Common myeloid progenitor, CD34-positive (primary cell): ENCODE data around the gene EXOC1L.
"Not testable (repeated sequence)": the region's sequence is repeated elsewhere in the genome, so short reads cannot be mapped to it uniquely, and the experiment has no call there.

Source experiments
- CTCF ChIA-PET: fragments of 350-600 bp; sonication (Branson Sonifier 250); formaldehyde crosslinking; loops from one replicate; lab custom pipeline; 2021; ENCODE audit warnings: antibody characterized with exemption; lab: Charles Lee
- POLR2A ChIA-PET: fragments of 350-600 bp; sonication (Branson Sonifier 250); formaldehyde crosslinking; loops from one replicate; lab custom pipeline; 2021; ENCODE audit warnings: antibody characterized with exemption; lab: Charles Lee
- DNase-seq, 3 donors: peaks; one replicate each; pipeline versions ENCODE4 v3.0.0 to v3.0.0-alpha.2; 2013
- H3K27ac ChIP-seq, 2 experiments: 1 replicate in 1 of 2; 2 replicates in 1 of 2; pipeline ENCODE4 v1.7.0; 2013; ENCODE audit warnings: inconsistent platforms in 2 of 2, low read length in 2 of 2, mild to moderate bottlenecking in 2 of 2, low read depth in 1 of 2, moderate library complexity in 1 of 2; ENCODE audit not compliant: severe bottlenecking in 2 of 2, insufficient read depth in 1 of 2, poor library complexity in 1 of 2
- H3K27me3 ChIP-seq, 5 experiments: replicated peaks in 2 of 5; 1 replicate in 3 of 5; 2 replicates in 2 of 5; pipeline versions ENCODE4 v1.6.1 to v1.7.0; 2013; ENCODE audit warnings: low read length in 4 of 5, mild to moderate bottlenecking in 2 of 5, moderate library complexity in 2 of 5, inconsistent platforms in 1 of 5; ENCODE audit not compliant: insufficient read depth in 5 of 5, control insufficient read depth in 4 of 5
- H3K36me3 ChIP-seq, 4 experiments: 1 replicate in 2 of 4; 2 replicates in 2 of 4; pipeline versions ENCODE4 v1.6.1 to v1.7.0; 2013; ENCODE audit warnings: low read length in 3 of 4, control low read depth in 1 of 4, mild to moderate bottlenecking in 1 of 4; ENCODE audit not compliant: control insufficient read depth in 4 of 4, insufficient read depth in 4 of 4
- H3K4me1 ChIP-seq, 4 experiments: 1 replicate in 3 of 4; 2 replicates in 1 of 4; pipeline versions ENCODE4 v1.6.1 to v1.7.1; 2013; ENCODE audit warnings: low read length in 3 of 4, mild to moderate bottlenecking in 3 of 4, control low read depth in 1 of 4, inconsistent platforms in 1 of 4, moderate library complexity in 1 of 4; ENCODE audit not compliant: control insufficient read depth in 4 of 4, insufficient read depth in 4 of 4; ENCODE audit errors: control extremely low read depth in 1 of 4
- H3K4me3 ChIP-seq, 7 experiments: 1 replicate in 4 of 7; 2 replicates in 3 of 7; pipeline versions ENCODE4 v1.5.1 to v1.7.0; 2013; ENCODE audit warnings: mild to moderate bottlenecking in 7 of 7, low read length in 6 of 7, moderate library complexity in 6 of 7, inconsistent platforms in 2 of 7, low read depth in 2 of 7, control low read depth in 1 of 7; ENCODE audit not compliant: insufficient read depth in 4 of 7, control insufficient read depth in 1 of 7; ENCODE audit errors: extremely low read depth in 1 of 7
- H3K9me3 ChIP-seq, 5 experiments: 1 replicate in 4 of 5; 2 replicates in 1 of 5; pipeline versions ENCODE4 v1.6.1 to v1.7.1; 2013; ENCODE audit warnings: low read length in 4 of 5, mild to moderate bottlenecking in 2 of 5, inconsistent platforms in 1 of 5, low read depth in 1 of 5, moderate library complexity in 1 of 5; ENCODE audit not compliant: control insufficient read depth in 4 of 5, insufficient read depth in 2 of 5; ENCODE audit errors: control extremely low read depth in 1 of 5
- WGBS: methylation state at CpG from one replicate; pipeline ENCODE4 v1.1.5; 2013; ENCODE audit not compliant: insufficient coverage; 5-methylcytosine and 5-hydroxymethylcytosine counted together

EXOC1L gene

DNA sequence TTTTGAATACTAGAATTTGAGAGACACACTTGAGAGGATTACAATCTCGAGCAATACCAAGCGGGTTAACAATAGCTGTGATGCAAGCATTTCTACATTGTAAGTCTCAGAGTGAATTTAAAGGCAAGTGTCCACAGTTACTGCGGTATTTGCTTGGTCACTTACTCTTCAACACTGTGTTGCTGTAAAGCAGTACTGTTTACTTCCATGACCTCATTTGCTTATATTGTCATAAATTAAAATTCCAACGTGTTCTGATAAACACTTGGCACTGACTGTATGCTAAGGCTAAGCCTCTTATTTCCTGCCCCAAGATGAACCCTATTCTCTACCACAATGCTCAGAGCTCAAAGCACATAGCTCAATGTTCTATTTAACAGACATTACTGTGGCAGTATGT, 11.1 kb downstream of the EXOC1L start:
- CTCF ChIA-PET, result no interaction called here
- H3K9me3 ChIP-seq, result no peaks in the 10 kb centered on the region
- DNase-seq, result no peak
- H3K4me3 ChIP-seq, result no peak overlapping the region
- WGBS, result 95% methylated on average over 3 of the region's 4 CpGs
- no peak overlapping the region for H3K27ac ChIP-seq
- no peaks in the 10 kb centered on the region for H3K4me1 ChIP-seq
- H3K27me3 ChIP-seq, result peaks cover 0 to 9% (median 3%) of the 10 kb centered on the region in 5 experiments
- POLR2A ChIA-PET, result no interaction called here
- H3K36me3 ChIP-seq, result no peaks in the 10 kb centered on the region

DNA sequence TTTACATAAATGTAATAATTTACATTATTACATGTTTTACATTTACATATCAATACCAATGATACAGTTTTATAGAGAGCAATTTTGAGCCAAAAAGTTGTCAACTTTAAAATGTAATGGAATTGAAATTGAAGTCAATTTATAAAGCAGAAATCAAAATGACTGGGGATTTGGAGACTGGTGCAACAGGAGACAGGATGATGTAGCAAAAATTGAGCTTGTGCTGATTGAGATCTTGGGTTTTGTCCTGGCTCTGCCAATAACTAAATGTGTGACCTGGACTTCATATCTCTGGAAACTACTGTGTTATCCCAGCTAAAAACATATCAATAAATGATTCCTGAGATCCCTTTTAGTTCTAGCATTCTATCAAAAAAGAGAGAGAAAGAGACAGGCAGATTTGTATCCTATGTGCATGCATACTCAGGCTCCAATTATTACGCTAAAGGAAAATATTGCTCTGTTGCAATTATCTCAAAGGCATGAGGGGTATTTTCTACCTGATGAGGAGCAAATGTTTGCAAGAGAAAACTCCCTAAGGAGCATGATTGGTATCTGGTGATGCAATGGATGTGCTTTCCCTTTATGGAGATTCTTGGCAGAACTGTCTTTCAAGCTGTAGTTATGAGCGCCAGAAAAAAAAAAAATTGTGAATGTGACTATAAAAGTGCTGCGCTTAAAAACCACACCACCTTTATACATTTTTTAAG, 14.7 kb downstream of the EXOC1L start:
- 100% methylated on average over 1 of the region's 3 CpGs for WGBS
- H3K36me3 ChIP-seq, result no peaks in the 10 kb centered on the region
- H3K4me1 ChIP-seq, result no peaks in the 10 kb centered on the region
- peak in 1 of 3 donors; percentile 5 for DNase-seq
- peaks cover 0 to 8% (median 2%) of the 10 kb centered on the region in 5 experiments for H3K9me3 ChIP-seq
- no peak overlapping the region for H3K4me3 ChIP-seq
- CTCF ChIA-PET, result no interaction called here
- no peak overlapping the region for H3K27ac ChIP-seq
- POLR2A ChIA-PET, result no interaction called here
- H3K27me3 ChIP-seq, result peaks cover 0 to 7% (median 3%) of the 10 kb centered on the region in 5 experiments

DNA sequence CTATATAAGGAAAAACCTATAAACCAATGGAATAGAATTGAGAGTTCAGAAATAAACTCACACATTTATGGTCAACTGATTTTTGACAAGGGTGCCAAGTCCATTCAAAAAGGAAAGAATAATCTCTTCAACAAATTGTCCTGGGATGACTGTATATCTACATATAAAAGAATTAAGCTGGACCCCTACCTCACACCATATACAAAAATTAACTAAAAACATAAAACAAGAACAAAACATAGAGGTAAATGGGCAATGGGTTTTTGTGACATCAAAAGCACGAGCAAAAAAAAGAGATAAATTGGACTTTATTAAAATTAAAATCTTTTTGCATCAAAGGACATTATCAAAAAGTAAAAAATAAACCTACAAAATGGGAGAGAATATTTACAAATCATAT, 18.3 kb downstream of the EXOC1L start:
- no peak for DNase-seq
- H3K36me3 ChIP-seq, result no peaks in the 10 kb centered on the region
- WGBS, result no CpG with 5 or more reads among the region's 1 CpG
- no peaks in the 10 kb centered on the region for H3K4me1 ChIP-seq
- H3K27ac ChIP-seq, result no peak overlapping the region
- H3K27me3 ChIP-seq, result no peaks in the 10 kb centered on the region
- peaks cover 0 to 8% (median 2%) of the 10 kb centered on the region in 5 experiments for H3K9me3 ChIP-seq
- CTCF ChIA-PET, result interaction anchor here (1.4 kb wide), 1 partner anchor 10 kb away, joined by 4 read pairs; no protein-coding TSS in a partner anchor
- POLR2A ChIA-PET, result no interaction called here
- H3K4me3 ChIP-seq, result no peak overlapping the region

DNA sequence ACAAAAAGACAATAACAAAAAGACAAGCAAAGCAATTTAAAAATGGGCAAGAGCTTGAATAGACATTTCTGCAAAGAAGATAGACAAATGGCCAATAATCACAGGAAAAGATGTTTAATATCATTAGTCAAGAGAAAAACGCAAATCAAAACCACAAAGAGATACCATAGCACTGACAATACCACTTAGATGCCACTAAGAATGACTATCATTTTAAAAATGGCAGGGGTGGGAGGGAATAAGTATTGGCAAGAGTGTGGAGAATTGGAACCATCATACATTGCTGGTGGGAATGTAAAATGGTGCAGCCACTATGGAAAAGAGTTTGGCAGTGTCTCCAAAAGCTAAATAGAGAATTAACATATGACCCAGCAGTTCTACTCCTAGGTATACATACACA, 18.8 kb downstream of the EXOC1L start:
- peaks cover 0 to 8% (median 2%) of the 10 kb centered on the region in 5 experiments for H3K9me3 ChIP-seq
- H3K36me3 ChIP-seq, result no peaks in the 10 kb centered on the region
- DNase-seq, result no peak
- ChIA-PET CTCF (interaction anchor here (1.4 kb wide), 1 partner anchor 10 kb away, joined by 4 read pairs; no protein-coding TSS in a partner anchor), POLR2A (no interaction called here)
- WGBS, result 80% methylated on average over 1 of the region's 1 CpG
- no peaks in the 10 kb centered on the region for H3K27me3 ChIP-seq
- H3K27ac ChIP-seq, result no peak overlapping the region
- no peak overlapping the region for H3K4me3 ChIP-seq
- H3K4me1 ChIP-seq, result no peaks in the 10 kb centered on the region

DNA sequence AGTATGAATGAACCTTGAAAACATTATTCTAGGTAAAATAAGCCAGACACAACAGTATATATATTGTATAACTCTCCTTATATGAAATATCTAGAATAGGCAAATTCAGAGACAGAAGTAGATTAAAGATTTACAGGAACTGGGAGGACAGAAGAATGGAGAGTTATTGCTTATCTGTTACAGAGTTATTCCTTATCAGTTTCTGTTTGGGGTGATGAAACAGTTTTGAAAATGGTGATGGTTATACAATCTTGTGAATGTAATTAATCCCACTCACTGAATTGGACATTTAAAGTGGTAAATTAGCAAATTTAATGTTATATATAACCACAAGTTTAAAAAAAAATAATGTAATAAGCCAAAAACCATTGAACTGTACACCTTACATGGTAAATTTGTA, 19.4 kb downstream of the EXOC1L start:
- Histone ChIP-seq H3K27me3 (no peaks in the 10 kb centered on the region), H3K36me3 (no peaks in the 10 kb centered on the region), H3K27ac (no peak overlapping the region), H3K4me1 (no peaks in the 10 kb centered on the region), H3K9me3 (peaks cover 0 to 8% (median 2%) of the 10 kb centered on the region in 5 experiments), H3K4me3 (no peak overlapping the region)
- POLR2A ChIA-PET, result no interaction called here
- no peak for DNase-seq
- CTCF ChIA-PET, result interaction anchor here (1.4 kb wide), 1 partner anchor 9 kb away, joined by 4 read pairs; no protein-coding TSS in a partner anchor

DNA sequence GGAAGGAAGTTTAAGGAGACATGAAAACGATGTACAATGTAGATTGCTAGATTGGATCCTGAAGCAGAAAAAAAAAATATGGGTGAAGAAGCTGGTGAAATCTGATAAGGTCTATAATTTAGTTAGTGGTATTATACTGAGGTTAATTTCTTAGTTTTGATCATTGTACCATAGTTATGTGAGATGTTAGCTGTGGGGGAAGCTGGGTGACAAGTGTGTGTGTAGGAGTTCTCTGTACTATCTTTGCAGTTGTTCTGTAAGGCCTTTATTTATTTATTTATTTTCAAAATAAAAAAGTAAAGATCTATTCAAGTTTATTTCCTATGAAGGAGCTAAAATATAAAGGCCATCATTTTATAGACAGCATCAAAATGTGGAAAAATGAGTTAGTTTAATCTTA, 21.4 kb downstream of the EXOC1L start:
- H3K36me3 ChIP-seq, result no peaks in the 10 kb centered on the region
- H3K9me3 ChIP-seq, result peaks cover 0 to 8% (median 2%) of the 10 kb centered on the region in 5 experiments
- no peak overlapping the region for H3K27ac ChIP-seq
- no peak overlapping the region for H3K4me3 ChIP-seq
- 100% methylated on average over 1 of the region's 1 CpG for WGBS
- DNase-seq, result no peak
- H3K27me3 ChIP-seq, result no peaks in the 10 kb centered on the region
- ChIA-PET POLR2A (no interaction called here), CTCF (interaction anchor here (0.8 kb wide), 1 partner anchor 11 kb away, joined by 3 read pairs; no protein-coding TSS in a partner anchor)
- H3K4me1 ChIP-seq, result no peaks in the 10 kb centered on the region

DNA sequence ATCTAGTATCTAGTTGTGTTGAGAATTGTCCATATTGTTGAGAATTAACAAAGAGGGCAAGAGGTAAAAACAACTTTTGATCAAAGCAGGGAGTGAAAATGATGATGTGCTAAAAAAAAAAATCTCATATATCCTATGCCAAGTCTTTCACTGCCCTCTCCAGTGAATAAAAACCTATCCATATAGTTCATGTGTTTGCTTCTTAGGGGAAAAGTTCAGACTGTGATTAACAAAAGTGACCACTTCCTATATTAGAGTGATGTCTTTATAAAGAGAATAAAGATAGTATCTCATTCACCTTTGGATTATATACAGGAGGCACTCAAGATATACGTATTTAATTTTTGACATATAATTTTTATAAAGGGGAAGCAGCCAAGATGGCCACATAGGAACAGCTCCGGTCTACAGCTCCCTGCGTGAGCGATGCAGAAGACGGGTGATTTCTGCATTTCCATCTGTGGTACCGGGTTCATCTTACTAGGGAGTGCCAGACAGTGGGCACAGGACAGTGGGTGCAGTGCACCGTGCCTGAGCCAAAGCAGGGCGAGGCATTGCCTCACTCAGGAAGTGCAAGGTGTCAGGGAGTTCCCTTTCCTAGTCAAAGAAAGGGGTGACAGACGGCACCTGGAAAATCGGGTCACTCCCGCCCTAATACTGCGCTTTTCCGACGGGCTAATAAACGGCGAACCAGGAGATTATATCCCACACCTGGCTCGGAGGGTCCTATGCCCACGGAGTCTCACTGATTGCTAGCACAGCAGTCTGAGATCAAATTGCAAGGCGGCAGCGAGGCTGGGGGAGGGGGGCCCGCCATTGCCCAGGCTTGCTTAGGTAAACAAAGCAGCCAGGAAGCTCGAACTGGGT, 22.0 kb downstream of the EXOC1L start:
- CTCF ChIA-PET, result interaction anchor here (0.8 kb wide), 1 partner anchor 10 kb away, joined by 3 read pairs; no protein-coding TSS in a partner anchor
- H3K4me3 ChIP-seq, POLR2A ChIA-PET, DNase-seq, H3K4me1 ChIP-seq, H3K27ac ChIP-seq, H3K27me3 ChIP-seq, H3K9me3 ChIP-seq, H3K36me3 ChIP-seq: not testable (repeated sequence)
- WGBS, result over 99% methylated on average over 15 of the region's 22 CpGs
